ENCODE data around the gene PAX9. TPM values are rescaled to one million over a fixed set of nuclear protein-coding genes. Genes with fewer than 3 reads are reported as not detected.

The PAX9 gene
- total RNA-seq, 1 donor from 2014 or later, result 4.6 TPM

GRCh38 chr14:36625014-36625413 is 36.6 kb upstream of the PAX9 start:
- DNase-seq (ENCODE audit: extremely low spot score, unreplicated experiment), result no peak
- Mint-ChIP-seq H3K36me3 (ENCODE audit: unreplicated experiment) (no peaks in the 10 kb centered on the region), H3K27ac (ENCODE audit: unreplicated experiment) (no peak overlapping the region), H3K4me1 (ENCODE audit: unreplicated experiment) (no peaks in the 10 kb centered on the region), H3K9me3 (ENCODE audit: unreplicated experiment) (no peaks in the 10 kb centered on the region), H3K4me3 (ENCODE audit: unreplicated experiment) (no peak overlapping the region), H3K27me3 (ENCODE audit: unreplicated experiment) (peaks cover 21% of the 10 kb centered on the region)
- no peak for TF ChIP-seq CTCF (IDR thresholded peaks at IDR 0.05)

DNA sequence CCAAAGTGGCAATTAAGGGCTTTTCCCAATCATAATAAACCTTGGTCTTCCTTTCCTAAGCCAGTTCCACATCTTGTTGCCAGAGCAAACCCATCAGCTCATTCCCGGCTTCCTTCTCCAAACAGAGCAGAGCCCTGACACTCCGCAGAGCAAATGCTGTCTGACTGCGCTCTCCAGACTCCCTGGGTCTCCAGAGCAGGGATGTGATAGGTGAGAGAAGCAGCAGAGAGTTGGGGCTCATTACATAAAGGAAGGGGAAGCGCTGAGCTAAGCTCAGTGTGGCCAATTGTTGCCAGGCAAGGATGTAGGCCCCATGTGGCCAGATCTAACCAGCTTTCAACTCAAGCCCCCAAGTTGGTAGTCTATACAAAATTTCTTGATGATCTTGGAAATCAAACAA is 36.2 kb upstream of the PAX9 start:
- Mint-ChIP-seq H3K9me3 (ENCODE audit: unreplicated experiment) (no peaks in the 10 kb centered on the region), H3K36me3 (ENCODE audit: unreplicated experiment) (no peaks in the 10 kb centered on the region), H3K27ac (ENCODE audit: unreplicated experiment) (no peak overlapping the region), H3K4me3 (ENCODE audit: unreplicated experiment) (no peak overlapping the region), H3K4me1 (ENCODE audit: unreplicated experiment) (no peaks in the 10 kb centered on the region), H3K27me3 (ENCODE audit: unreplicated experiment) (peaks cover 21% of the 10 kb centered on the region)
- DNase-seq (ENCODE audit: extremely low spot score, unreplicated experiment), result no peak
- TF ChIP-seq CTCF (IDR thresholded peaks at IDR 0.05), result no peak

DNA sequence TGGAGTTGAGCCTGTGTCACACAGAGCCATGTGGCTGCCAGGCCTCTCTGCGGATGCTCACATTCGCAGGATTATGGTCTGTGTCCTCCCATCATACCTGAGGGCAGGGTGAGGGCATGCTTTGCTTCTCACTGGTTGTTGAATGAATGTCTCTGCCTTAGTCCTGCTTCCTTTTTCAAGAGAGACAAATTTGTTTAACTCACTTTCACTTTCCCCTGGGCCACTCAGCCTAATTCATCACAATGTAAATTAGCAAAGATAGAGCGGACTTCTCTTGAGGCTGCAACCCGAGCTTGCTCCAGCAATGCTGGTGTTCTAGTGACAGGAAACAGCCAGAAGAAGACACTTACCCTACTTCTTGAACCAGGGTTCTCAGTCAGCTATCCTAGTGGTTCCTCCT is 35.5 kb upstream of the PAX9 start:
- Mint-ChIP-seq H3K27ac (ENCODE audit: unreplicated experiment) (no peak overlapping the region), H3K4me1 (ENCODE audit: unreplicated experiment) (no peaks in the 10 kb centered on the region), H3K9me3 (ENCODE audit: unreplicated experiment) (no peaks in the 10 kb centered on the region), H3K36me3 (ENCODE audit: unreplicated experiment) (no peaks in the 10 kb centered on the region), H3K4me3 (ENCODE audit: unreplicated experiment) (no peak overlapping the region), H3K27me3 (ENCODE audit: unreplicated experiment) (peaks cover 22% of the 10 kb centered on the region)
- DNase-seq (ENCODE audit: extremely low spot score, unreplicated experiment), result no peak
- TF ChIP-seq CTCF (IDR thresholded peaks at IDR 0.05), result no peak

DNA sequence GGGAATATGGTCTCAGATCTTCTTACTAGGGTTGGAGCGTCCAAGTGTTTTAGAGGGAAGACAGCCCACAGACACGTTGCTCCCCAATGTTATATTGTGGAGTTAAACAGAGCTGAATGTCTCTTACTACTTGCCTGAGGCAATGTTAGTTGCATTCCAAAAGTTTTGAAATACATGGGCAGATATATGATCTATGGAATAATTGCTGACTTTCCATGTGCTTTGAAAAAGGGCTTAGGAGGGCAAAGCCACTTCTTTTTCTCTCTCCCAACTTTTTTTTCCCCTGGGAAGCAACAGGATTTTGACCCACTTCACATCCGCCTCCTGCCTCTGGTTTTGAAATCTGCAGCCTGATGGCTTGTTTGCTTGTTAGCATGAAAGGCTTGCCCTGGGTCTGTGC is 33.7 kb upstream of the PAX9 start:
- Mint-ChIP-seq H3K4me1 (ENCODE audit: unreplicated experiment) (no peaks in the 10 kb centered on the region), H3K9me3 (ENCODE audit: unreplicated experiment) (no peaks in the 10 kb centered on the region), H3K4me3 (ENCODE audit: unreplicated experiment) (no peak overlapping the region), H3K27me3 (ENCODE audit: unreplicated experiment) (peaks cover 21% of the 10 kb centered on the region), H3K36me3 (ENCODE audit: unreplicated experiment) (no peaks in the 10 kb centered on the region), H3K27ac (ENCODE audit: unreplicated experiment) (no peak overlapping the region)
- TF ChIP-seq CTCF (IDR thresholded peaks at IDR 0.05), result no peak
- DNase-seq (ENCODE audit: extremely low spot score, unreplicated experiment), result no peak

- no peak for DNase-seq (ENCODE audit: extremely low spot score, unreplicated experiment)
- Mint-ChIP-seq H3K36me3 (ENCODE audit: unreplicated experiment) (no peaks in the 10 kb centered on the region), H3K9me3 (ENCODE audit: unreplicated experiment) (no peaks in the 10 kb centered on the region), H3K27ac (ENCODE audit: unreplicated experiment) (no peak overlapping the region), H3K4me1 (ENCODE audit: unreplicated experiment) (no peaks in the 10 kb centered on the region), H3K27me3 (ENCODE audit: unreplicated experiment) (peaks cover 33% of the 10 kb centered on the region), H3K4me3 (ENCODE audit: unreplicated experiment) (no peak overlapping the region)
- no peak for TF ChIP-seq CTCF (IDR thresholded peaks at IDR 0.05)
These were observed 28.1 kb upstream of the PAX9 start for GRCh38 chr14:36633580-36633979.
